Activated CD4-positive, alpha-beta T cell treated with anti-CD3 and anti-CD28 coated beads, Interleukin-2, amount 50 U/mL, for 24 hours (primary cell): ENCODE results near the gene PRPF19.

Experiments used
- DNase-seq, 2 donors: peaks; one replicate each; pipeline ENCODE4 v3.0.0-alpha.2; 2020; ENCODE audit warnings: low read depth in 1 of 2, low spot score in 1 of 2

PRPF19 gene

GRCh38 chr11:60938500-60938899, 32.1 kb upstream of the PRPF19 start:
- no peak for DNase-seq

- DNase-seq: no peak
Measured at GRCh38 chr11:60937811-60938210, 31.4 kb upstream of the PRPF19 start.

- no peak for DNase-seq
Measured at GRCh38 chr11:60937144-60937527, 30.8 kb upstream of the PRPF19 start.

- no peak for DNase-seq
Measured at GRCh38 chr11:60936467-60937143, 30.2 kb upstream of the PRPF19 start.

GRCh38 chr11:60935676-60936442, 29.5 kb upstream of the PRPF19 start:
- no peak for DNase-seq

GRCh38 chr11:60934790-60935605, 28.6 kb upstream of the PRPF19 start:
- DNase-seq: no peak

GRCh38 chr11:60934124-60934789, 27.9 kb upstream of the PRPF19 start:
- DNase-seq: no peak

- DNase-seq: no peak
Measured at GRCh38 chr11:60933416-60934123, 27.2 kb upstream of the PRPF19 start.

GRCh38 chr11:60932605-60933356, 26.4 kb upstream of the PRPF19 start:
- no peak for DNase-seq

GRCh38 chr11:60931917-60932316, 25.5 kb upstream of the PRPF19 start:
- DNase-seq: no peak

- DNase-seq: no peak
Measured at GRCh38 chr11:60930394-60930793, 24.0 kb upstream of the PRPF19 start.

- DNase-seq: no peak
Measured at GRCh38 chr11:60929764-60930163, 23.4 kb upstream of the PRPF19 start.

GRCh38 chr11:60928563-60929001, 22.2 kb upstream of the PRPF19 start:
- no peak for DNase-seq

GRCh38 chr11:60927600-60927999, 21.2 kb upstream of the PRPF19 start:
- no peak for DNase-seq

- no peak for DNase-seq
Measured at GRCh38 chr11:60927061-60927592, 20.7 kb upstream of the PRPF19 start.

GRCh38 chr11:60926500-60926899, 20.1 kb upstream of the PRPF19 start:
- no peak for DNase-seq

- no peak for DNase-seq
Measured at GRCh38 chr11:60925868-60926267, 19.5 kb upstream of the PRPF19 start.

- DNase-seq: no peak
Measured at GRCh38 chr11:60924906-60925853, 18.8 kb upstream of the PRPF19 start.
